NCI-H2029 (cell line): Measurements from ENCODE around the gene RRP1.

Experiments used
- DNase-seq: peaks from one replicate; lab custom pipeline; 2025; lab: John Stamatoyannopoulos, UW

Gene RRP1

GRCh38 chr21:43802713-43803313 is 13.4 kb downstream of the RRP1 start:
- DNase-seq = no peak

GRCh38 chr21:43803558-43804300 is 14.4 kb downstream of the RRP1 start:
- no peak for DNase-seq

- DNase-seq = no peak
Measured at GRCh38 chr21:43805275-43805800, 16.0 kb downstream of the RRP1 start.

GRCh38 chr21:43806017-43806710 is 16.8 kb downstream of the RRP1 start:
- no peak for DNase-seq

DNA sequence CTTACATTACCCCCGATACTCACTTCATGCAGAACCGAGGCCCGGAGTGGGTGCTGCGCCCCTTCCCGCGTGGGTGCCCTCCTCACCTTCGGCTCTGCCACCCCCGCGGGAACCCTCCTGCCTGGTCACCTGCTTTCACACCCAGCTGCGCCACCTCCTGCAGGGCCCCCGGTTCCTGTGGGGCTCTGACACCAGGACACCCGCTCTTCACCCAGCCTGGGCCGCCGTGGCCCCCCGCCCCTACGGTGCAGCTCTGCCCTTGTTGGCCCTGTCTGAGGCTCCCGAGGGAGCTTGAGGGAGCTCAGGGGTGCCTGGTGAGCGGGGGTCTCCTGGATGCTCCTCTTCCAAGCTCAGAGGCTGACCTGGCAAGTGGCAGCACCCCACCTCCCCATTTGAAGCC is 19.0 kb downstream of the RRP1 start:
- no peak for DNase-seq

GRCh38 chr21:43808832-43809251 is 19.5 kb downstream of the RRP1 start:
- DNase-seq = no peak

DNA sequence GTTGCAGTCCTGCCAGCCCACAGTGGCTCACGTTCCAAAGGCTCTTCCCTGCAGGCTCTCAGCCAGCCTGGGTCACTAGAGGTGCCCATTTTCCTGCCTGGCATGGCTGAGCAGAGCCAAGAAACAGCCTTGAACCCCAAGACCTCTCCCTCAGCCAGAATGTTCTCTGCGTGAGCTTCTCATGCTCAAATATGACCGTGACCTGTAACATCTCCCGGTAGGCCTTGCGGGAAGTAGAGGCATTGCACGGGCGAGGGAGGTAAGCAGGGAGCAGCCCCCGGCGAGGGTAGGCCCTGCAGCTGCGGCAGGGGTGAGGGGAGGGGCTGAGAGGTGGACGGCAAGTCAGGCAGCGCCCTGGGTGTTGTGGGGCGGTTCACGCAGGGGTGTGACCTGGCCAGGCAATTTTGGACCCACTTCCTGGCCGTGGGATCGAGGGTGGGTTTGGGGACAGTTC is 20.0 kb downstream of the RRP1 start:
- DNase-seq = no peak

- DNase-seq = no peak
Measured at GRCh38 chr21:43809853-43810504, 20.6 kb downstream of the RRP1 start.

- DNase-seq = peak; percentile 77
Measured at GRCh38 chr21:43810505-43811261, 21.3 kb downstream of the RRP1 start.

- DNase-seq = no peak
Measured at GRCh38 chr21:43811262-43812105, 22.1 kb downstream of the RRP1 start.

- peak; percentile 44 for DNase-seq
Measured at GRCh38 chr21:43812139-43812821, 22.9 kb downstream of the RRP1 start.

GRCh38 chr21:43812957-43813655 is 23.7 kb downstream of the RRP1 start:
- no peak for DNase-seq

GRCh38 chr21:43813656-43813980 is 24.2 kb downstream of the RRP1 start:
- DNase-seq = no peak

GRCh38 chr21:43814215-43815106 is 25.1 kb downstream of the RRP1 start:
- no peak for DNase-seq

- peak; percentile 30 for DNase-seq
Measured at GRCh38 chr21:43815107-43815613, 25.8 kb downstream of the RRP1 start.

- no peak for DNase-seq
Measured at GRCh38 chr21:43815991-43816390, 26.6 kb downstream of the RRP1 start.

GRCh38 chr21:43816611-43817071 is 27.3 kb downstream of the RRP1 start:
- DNase-seq = no peak
